Measurements from ENCODE around the gene ZNF496.

GRCh38 chr1:247338723-247339275 is 7.1 kb upstream of the ZNF496 start:
- TF ChIP-seq CTCF (IDR thresholded peaks at IDR 0.05) (no peak), POLR2A (IDR thresholded peaks at IDR 0.05) (no peak)
